ENCODE results near the gene WDR77.

The WDR77 gene

DNA sequence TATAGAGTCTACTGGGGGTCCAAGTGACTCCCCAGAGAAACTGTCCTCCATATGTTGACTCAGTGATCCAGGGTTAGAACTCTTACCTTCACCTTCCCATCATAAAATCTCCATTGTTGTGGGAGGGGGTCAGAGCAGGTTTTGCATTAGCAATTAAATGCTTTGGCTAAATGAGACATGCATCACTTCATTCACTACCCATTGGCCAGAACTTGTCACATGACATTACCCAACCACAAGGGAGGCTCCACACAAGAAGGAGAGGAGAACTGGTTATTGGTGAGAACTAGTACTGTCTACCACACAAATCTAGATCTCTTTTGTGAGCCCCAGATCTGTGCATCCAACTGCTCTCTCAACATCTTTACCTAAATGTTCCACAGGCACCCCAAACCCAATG lies 20.5 kb upstream of the WDR77 start:
- DNase-seq (ENCODE audit: low read depth) = no peak

GRCh38 chr1:111468717-111469100 lies 19.7 kb upstream of the WDR77 start:
- DNase-seq (ENCODE audit: low read depth) = no peak

DNA sequence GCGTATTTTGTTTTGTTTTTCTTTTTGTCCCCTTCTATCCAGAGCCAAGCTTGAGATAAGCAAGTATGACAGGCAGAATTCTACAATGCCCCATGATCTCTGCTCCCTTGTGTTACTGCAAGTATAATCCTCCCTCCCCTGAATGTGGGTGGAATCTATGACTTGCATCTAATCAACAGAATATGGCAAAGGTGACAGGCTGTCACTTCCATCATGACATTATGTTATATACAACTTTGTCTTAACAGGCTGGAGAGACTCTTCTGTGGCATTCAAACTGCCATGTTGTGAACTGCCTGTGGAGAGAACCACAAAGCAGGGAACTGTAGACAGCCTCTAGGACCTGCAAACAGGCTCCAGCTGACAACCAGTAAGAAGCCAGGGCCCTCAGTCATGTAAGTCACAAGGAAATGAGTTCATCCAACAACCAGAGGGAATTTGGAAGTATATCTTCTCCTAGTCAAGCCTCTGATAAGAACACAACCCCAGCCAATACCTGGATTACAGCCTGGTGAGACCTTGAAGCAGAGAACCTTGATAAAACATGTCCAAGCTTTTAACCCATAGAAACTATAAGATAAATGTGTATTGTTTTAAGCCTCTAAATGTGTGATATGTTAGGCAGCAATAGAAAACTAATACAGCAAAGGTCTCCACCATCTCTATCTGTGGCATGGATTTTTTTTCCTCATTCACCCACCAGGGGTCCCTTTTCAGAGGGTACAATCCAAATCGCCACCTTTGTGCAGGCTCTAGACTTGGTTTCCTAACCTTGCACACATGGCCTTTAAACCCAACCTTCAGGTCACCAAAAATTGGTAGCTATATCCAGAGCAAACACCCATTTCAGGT lies 19.0 kb upstream of the WDR77 start:
- no peak for DNase-seq (ENCODE audit: low read depth)

- DNase-seq (ENCODE audit: low read depth) = no peak
These were observed 17.4 kb upstream of the WDR77 start for GRCh38 chr1:111466480-111466879.

GRCh38 chr1:111465754-111466153 lies 16.7 kb upstream of the WDR77 start:
- DNase-seq (ENCODE audit: low read depth) = no peak

- no peak for DNase-seq (ENCODE audit: low read depth)
These were observed 14.1 kb upstream of the WDR77 start for GRCh38 chr1:111463029-111463683.

DNA sequence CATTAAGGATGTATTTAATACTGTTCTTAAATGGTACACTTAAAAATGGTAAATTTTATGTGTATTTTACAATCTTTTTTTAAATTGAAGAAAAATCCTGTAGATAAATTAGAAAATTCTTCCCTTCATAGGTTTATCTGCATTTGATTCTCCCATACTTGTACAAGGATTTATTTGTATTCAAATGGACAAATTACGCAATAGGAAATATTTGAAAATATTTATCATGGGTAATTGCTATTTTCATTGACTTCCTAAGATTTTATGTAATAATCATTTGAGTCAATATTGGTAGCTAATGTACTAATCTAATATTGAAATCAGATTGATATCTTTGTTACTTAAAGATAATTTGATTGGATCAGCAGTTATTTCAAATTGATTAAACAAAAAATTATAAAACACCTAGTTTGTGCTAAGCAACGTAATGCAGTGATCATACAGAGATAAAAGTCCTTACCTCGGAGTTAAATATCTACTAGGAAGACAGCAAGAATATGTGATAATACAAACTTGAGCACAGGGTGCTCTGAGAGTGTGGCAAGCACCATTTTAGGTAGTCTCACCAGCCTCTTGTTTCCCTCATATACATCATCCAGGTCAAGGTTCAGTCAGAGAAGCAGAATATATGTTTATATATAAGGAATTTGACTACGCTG lies 13.4 kb upstream of the WDR77 start:
- no peak for DNase-seq (ENCODE audit: low read depth)

DNA sequence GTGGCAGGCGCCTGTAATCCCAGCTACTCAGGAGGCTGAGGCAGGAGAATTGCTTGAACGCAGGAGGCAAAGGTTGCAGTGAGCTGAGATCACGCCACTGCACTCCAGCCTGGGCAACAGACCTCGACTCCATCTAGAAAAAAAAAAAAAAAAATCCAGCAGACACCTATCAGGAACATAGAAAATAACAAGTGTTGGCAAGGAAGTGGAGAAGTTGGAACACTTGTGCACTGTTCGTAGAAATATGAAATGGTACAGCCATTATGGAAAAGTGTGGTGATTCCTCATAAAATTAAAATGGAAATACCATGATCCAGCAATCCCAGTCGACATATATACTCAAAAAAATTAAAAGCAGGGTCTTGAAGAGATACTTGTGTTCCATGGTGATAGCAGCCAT lies 12.7 kb upstream of the WDR77 start:
- no peak for DNase-seq (ENCODE audit: low read depth)

DNA sequence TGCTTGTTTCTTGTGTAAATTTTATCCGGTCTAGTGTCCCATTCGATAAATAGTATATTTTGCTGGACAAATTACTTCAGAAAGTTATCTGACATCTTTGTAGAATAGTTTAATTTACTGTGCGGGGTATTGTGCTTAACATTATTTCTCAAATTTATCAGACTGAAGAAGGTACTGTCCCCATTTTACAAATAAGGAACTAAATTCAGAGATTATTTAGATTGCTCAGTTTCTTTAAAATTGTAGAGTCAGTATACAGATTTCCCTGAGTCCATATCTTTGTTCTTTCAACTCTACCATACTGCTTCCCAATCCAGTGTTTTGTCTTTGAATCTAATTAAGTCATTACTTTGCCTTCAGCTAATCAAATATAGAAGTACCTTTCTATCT lies 6.6 kb upstream of the WDR77 start:
- no peak for DNase-seq (ENCODE audit: low read depth)

GRCh38 chr1:111454859-111455641 lies 6.0 kb upstream of the WDR77 start:
- no peak for DNase-seq (ENCODE audit: low read depth)

GRCh38 chr1:111453706-111454105 lies 4.7 kb upstream of the WDR77 start:
- no peak for DNase-seq (ENCODE audit: low read depth)

DNA sequence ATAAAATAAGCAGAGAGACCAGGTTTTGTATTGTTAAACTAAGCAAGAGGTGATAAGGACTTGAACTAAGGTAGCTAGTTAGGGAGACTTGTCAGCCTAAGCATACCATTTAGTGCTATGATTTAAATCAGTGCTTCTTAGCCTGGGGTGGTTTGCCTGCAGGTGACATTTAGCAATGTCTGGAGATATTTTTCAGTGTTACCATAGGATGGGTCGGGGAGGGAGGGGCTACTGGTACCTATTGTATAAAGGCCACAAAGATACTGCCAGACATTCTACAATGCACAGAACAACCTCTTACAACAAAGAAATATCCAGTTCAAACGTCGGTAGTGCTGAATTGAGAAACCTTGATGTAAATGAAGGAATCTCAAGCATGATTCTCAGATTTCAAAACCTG lies 3.5 kb upstream of the WDR77 start:
- DNase-seq (ENCODE audit: low read depth) = no peak

GRCh38 chr1:111450185-111450584 lies 1.1 kb upstream of the WDR77 start:
- no peak for DNase-seq (ENCODE audit: low read depth)

DNA sequence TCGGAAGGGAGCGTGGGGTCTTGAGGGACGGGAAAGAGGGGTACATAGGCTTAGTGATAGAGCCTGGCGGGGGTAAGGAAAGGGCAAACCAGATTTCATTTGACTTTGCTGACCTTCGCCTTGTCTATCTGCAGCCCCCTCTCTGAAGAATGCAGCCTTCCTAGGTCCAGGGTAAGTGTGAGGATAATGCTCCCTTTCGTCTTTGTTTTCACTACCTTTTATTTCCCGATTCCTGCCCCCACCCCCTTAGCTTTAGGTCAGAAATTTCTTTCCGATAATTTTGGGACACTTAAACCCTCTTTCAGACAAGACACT lies 604 bp upstream of the WDR77 start:
- no peak for DNase-seq (ENCODE audit: low read depth)

GRCh38 chr1:111448482-111448917 lies 556 bp downstream of the WDR77 start:
- DNase-seq (ENCODE audit: low read depth) = no peak

DNA sequence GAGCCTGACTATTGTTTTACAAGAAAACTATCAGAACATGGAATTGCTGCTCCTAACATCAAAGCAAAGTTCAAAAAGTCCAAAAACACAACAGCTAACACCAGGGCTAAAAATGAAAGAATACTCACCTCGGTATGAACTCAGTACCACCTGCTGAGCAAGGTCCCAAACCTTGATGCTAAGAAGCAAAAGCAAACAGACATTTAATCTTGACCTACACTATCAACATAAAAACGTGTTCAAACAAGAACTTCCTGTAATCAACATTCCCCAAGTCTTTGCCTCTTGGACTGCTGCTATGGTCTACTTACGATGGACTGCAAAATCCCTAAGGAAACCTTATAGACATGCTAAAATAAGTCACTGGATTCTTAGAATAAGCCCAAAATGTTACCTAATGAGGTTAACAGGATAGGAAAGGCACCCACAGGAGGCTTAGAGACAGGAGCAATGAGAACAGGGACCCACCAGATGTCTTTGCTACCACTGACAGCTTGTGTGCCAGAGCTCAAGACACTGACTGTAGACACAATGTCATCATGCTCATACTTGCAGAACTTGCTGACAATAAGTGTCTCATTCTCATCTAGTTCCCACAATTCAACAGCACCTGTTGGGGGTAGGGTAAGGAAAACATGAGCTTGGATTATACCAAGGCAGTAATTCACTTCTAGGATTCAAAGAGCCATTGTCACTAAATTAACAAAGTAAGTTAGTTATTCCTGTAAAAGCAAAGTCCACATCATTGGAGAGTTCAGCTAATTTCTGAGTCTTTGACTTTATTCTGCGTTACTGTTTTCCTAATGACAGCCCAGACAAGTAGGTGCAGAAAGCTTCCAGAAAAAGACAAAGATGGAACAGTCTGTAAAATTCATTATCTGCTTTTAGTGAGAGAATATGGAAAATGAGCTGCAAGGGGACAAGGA lies 1.8 kb downstream of the WDR77 start:
- no peak for DNase-seq (ENCODE audit: low read depth)

- no peak for DNase-seq (ENCODE audit: low read depth)
These were observed 2.5 kb downstream of the WDR77 start for GRCh38 chr1:111446546-111446945.

GRCh38 chr1:111444031-111444430 lies 5.0 kb downstream of the WDR77 start:
- DNase-seq (ENCODE audit: low read depth) = no peak

GRCh38 chr1:111442457-111442856 lies 6.6 kb downstream of the WDR77 start:
- no peak for DNase-seq (ENCODE audit: low read depth)

- DNase-seq (ENCODE audit: low read depth) = no peak
These were observed 7.4 kb downstream of the WDR77 start for GRCh38 chr1:111441573-111442192.
